HT1080 (cell line): ENCODE data around the gene B4GALT1. TPM values are rescaled to one million over a fixed set of nuclear protein-coding genes. Genes with fewer than 3 reads are reported as not detected.

Experiments used
- DNase-seq: peaks from one replicate; pipeline ENCODE4 v3.0.0-alpha.2; 2015; ENCODE audit warnings: low read depth
- total RNA-seq: library from RNA; depleted of rRNA; stranded (reverse); fragments of >200 nt; shearing (Covaris generic); gene quantifications from 2 replicates; pipeline ENCODE4 v1.2.3, GENCODE V29; 2014

B4GALT1 gene
- total RNA-seq, 1 experiment from 2014 or later, result 23.6 TPM

DNA sequence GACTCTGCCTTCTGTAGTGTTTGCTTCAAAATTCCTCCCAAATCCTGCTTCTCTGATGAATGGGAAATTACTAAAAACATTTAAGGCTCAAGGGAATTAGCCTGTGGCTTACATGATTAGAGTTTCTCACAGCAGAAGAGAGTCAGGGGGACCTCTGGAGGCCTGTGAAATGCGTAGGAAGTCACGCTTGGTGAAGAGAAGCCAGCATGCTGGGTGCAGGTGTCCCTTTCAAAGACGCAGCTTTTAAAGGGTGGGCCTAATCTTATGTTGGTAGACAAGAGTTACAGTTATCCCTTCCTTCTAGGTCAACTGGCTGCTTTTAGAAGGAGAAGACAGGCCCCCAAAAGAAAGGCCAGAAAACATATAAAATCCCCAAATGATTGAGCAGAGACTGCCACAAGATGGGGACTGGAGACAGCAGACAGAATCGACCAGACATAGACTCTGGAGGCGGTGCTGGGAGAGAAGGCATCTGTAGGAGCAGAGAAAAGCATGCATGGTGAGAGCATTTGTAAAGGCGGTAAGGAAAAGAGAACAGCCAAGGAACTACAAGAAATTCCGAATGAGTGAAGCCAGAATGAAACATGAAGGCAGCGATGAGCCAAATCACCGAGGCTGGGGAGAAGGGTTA, 42.3 kb downstream of the B4GALT1 start:
- no peak for DNase-seq

DNA sequence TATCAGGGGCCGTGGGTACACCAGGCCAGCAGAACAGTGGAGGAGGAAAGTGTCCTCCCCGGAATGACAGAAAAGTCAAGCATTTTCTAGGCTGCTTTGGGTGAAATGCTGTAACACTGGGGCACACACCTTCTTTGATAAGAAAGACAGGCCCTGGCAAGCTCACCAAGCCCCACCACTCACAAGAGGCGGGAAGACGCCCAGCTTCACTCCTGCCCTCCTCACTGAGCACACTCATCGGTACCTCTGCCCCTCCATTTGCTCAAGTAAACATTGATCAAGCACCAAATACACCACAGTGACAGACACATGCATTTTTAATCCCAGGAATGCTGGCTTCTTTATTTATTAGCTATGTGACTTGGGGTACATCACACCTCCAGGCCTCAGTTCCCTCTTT, 43.1 kb downstream of the B4GALT1 start:
- no peak for DNase-seq

DNA sequence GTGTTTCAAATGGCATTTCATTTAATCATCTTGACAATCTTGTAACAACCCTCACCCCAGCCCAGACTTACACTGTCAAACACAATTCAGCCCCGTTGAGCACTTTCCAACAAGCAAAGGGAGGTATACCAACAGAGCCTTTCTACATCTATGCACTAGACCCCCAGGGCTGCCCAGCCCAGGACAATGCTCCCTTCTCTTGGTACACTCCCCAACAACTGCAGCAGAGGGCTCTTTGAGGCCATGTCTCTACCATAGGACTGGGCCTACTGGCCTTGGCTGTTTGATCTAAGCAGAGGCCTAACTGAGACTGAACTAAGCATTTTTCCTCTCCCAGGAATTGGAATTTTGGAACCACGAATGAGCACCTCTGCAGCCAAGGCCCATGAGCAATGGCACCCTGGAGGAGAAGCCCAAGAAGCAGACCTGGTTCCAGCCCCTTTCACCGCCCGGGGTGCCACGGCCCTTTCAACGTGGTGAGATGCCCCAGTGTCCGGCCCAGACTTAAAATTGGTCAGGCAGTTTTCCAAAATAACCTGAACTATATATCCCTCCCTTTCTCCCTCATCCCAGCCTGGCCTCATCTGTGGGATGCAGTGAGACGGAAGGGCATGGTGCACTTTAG, 43.6 kb downstream of the B4GALT1 start:
- DNase-seq, result no peak

DNA sequence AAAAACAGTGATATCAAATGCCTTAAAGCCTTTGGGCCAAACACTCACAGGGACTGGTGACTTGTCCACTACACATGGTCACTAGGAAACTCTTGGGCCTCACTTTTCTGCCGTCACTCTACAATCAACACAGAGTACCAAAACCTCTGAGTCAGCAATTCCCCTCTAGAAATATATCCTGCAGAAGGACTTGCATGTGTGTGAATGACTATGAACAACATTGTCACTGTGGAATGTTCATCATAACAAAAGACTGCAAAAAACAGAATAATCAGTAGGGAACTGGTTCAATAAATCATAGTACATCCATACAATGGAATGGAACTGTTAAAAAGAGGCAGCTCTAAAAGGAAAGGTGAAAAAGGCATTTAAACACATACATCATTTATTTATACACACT, 46.5 kb downstream of the B4GALT1 start:
- no peak for DNase-seq

DNA sequence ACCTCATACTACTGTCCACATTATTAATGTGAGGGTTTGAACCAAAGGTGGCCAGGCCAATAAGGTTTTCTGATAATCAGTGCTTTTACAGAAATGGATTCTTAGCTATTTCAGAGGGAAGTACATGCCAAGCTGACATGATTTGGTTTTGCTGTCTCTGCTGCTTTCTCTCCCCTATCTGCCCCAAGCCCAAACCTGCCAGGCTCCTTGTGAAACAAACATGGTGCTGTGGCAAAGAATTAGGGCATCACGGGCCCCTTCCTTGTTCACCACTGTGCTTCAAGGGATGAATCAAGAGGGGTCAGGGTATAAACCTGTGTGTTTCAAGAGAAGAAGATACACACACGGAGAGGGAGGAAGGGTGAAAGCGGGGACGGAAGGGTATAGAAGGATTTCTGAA, 49.3 kb downstream of the B4GALT1 start:
- DNase-seq, result no peak

DNA sequence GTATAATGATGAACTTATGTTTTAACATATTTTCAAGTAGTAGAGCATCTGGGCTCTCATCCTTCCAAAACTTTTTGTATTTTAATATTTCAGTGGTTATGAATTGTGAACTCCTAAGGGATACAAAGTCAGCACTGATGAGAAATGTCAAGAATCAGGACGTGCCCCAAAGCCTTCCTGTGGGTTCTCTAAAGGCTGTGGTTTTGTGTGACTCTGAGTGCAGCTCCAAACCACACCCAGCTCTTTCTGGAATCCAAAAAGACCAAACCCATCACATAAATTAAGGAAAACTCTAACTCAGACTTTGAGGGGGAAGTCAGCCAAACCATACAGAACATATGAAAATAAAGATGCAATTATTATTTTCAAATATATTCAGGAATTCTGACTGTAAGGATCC, 49.8 kb downstream of the B4GALT1 start:
- peak; percentile 32 for DNase-seq

DNA sequence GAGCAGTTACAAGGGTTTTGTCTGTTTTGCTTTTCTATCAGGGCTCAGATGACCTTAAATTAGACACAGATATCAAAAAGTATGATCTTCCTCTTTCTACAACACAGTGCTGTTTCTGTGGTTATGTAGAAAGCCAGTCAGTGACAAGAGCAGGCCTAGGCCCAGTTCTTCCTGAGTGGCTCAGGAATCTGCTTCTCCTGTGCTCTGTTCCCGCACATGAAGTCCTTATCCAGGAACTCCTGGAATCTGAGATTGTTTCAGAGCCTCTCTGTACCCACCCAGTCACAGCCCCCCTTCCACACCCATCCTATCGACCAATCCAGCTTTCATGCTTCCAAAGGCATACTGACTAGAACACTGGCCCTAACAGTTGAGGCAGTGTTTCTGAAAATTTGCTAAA, 50.3 kb downstream of the B4GALT1 start:
- no peak for DNase-seq

DNA sequence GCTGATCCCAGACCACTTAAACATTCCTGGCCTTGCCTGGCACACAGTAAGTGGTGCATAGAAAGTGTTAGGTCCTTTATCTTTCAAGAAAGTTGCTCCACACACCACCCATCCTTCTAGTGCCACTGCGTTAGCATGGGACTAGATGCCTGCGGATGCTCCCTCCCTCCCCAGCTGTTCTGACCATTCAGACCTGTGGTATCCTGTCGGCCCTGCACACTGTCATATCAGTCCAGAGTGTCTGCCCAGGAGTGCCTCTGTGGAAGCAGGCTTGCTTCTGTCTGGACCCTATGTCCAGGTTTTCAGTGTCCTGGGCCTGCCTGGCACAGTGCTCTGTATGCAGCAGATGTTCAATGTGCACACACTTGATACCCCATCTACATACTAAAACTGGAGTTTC, 52.4 kb downstream of the B4GALT1 start:
- DNase-seq, result no peak

DNA sequence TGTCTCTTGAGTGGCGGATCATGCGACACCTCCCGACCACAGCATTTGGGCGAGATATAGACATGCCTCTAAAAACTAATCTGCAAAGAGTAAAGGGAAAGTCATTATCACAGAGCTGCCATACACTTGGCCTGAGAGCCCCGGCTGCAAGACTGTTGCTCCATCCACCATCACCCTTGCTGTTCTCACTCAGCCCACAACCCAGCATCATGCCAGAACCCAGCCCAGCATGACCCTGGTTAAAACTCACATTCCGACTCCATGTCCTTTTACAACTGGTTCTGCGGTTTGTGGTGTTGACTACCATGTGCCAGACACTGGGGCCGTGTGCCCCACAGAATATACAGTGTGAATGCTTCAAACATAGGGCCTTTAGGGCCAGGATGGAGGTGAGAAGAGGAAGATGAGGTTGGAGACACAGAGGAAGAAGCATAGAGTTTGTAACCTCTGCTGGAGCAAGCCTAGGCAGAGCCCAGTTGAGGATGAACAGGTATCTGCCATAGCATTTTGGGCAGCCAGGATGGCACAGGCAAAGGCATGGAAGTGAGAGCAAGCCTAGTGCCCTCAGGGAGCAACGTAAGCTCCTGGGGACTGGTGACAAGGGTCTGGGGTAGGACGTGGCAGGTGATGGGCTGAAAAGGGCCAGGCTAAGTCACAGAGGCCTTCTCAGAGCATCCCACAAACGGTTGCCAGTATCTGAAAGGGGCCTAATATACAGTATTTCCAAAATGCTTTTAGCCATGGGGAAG, 53.2 kb downstream of the B4GALT1 start:
- no peak for DNase-seq

DNA sequence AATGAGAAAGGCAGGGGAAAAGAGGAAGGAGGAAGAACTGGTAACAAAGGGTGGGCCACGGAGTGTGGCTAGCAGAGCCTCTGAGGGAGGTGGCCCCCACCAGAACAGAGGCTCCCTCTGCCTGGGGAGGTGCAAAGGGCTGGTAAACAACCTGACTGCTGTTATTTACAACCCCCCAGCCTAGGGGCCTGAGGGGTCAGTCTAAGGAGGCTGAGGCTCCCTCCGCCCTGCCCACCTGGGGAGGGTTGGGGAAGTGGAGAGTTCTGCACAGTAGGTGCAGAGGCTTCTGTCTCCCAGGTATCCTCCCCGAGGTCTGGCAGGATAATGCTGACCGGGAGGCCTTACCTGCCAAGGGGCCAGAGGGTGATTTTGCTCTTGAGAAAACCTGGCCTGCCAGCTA, 55.0 kb downstream of the B4GALT1 start:
- DNase-seq, result no peak

DNA sequence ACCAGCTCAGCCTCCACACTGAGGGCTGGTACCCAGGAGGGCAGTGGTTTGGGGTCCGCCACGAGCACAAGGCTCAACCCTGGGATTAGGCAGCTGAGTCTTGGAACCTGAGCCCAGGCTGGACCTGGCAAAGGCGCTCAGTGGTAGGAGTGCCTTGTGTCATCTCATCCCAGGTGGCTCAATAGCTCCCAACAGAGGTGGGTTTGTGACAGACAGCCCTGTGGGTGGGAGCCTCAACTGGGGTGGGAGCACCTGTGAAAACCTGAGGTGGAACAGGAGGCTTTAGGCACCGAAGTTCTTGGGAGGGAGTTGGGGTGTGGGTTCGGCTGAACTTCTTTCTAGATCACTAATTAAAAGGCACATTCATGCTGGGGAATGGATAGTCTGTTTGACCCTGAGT, 55.5 kb downstream of the B4GALT1 start:
- no peak for DNase-seq

DNA sequence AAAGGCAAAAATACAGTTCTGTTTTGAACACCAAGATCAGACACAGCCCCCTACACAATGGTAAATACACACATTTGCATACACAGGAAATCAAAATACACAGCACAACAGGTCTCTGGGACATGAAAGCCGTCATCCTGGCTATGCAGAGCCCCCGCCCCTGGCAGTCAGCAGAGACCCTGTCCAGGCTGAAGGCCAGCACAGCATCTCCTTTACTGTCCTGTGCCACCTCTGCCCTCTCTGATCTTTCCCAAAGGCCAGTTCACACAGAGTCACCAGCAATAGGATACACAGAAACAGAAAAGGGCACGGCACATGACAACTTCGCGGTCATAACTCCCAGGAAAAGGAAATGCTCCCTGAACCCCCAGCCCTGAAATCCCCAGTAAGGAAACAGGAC, 56.5 kb downstream of the B4GALT1 start:
- DNase-seq, result no peak

DNA sequence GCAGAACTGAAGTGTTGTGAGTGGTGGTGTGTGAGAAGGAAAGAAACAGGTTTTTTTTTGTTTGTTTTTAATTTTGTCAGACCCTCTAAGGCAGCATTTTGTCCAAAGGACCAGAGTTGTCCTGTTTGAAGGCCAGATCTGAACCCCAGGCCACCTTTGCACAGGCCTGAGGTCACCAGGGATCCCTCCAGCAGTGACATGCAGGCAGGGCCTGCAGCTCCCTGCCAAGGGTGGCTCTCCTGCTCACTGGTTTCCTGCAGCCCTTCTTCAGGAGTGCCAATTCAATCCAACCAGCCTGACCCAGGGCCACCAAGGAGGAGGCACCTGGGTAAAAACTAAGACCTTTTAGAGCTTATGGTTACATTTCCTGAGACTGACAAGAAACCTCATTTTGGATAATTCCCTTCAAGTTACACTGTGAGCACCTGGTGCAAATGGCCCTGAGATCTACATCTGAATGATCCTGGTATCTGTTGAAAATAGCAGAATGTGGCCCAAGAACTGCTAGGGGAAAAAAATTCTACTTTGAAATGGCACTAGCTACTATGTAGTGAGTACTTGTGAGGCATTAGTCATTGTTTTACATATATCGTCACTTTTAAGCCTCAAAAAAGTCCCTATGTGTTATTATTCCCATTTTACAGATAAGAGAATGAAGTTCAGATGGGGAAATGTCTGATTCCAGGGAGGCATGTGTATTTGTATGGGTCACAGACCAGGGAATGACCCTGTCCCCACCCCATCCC, 57.1 kb downstream of the B4GALT1 start:
- no peak for DNase-seq

DNA sequence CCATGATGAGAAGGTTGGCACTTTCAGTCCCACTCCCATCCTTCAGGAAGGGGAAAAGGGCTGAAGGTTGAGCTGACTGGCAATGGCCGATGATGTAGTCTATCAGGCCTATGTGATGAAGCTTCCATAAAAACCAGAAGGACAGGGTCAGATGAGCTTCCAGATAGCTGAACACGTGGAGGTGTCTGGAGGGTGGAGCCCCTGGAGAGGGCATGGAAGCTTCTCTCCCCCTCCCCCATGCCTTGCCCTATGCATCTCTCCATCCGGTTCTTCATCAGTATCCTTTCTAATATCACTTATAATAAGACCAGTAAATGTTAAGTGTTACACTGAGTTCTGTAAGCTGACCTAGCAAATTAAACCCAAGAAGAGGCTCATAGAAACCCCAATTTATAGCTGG, 58.0 kb downstream of the B4GALT1 start:
- DNase-seq, result no peak

DNA sequence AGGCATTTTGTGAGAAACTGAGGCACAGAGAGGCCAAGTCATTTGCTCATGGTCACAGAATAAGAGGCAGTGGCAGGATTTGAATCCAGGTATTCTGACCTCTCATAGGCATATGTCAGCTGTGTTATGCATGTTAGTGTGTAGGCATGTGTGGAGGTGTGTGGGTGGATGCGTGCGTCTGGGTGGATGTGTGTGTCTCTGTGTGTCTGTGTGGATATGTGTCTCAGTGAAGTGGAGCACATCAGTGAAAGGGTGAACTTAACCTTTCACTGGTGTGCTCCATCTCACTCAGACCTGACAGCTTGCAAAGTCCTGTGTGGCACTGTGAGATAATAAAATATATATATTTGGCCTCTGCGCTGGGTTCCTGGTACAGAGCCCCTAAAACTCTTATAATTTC, 58.7 kb downstream of the B4GALT1 start:
- DNase-seq, result no peak

DNA sequence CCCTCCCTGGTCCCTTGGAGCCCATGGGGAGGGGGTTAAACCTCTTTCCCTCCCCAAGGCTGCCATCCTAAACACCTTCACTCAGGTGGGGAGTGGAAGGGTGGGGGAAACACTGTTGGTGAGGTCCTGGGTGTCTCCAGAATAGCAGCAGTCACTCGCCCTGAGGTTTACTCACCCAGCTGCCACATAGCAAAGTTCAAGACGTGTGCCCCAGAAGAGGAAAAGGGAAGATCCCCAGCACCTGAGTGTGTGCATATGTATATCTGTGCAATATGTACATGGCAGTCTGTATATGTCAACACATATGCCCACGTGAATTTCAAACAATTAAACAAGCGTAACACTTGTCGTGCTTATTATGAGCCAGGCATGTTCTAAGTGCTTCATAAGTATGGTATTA, 59.4 kb downstream of the B4GALT1 start:
- DNase-seq, result no peak

DNA sequence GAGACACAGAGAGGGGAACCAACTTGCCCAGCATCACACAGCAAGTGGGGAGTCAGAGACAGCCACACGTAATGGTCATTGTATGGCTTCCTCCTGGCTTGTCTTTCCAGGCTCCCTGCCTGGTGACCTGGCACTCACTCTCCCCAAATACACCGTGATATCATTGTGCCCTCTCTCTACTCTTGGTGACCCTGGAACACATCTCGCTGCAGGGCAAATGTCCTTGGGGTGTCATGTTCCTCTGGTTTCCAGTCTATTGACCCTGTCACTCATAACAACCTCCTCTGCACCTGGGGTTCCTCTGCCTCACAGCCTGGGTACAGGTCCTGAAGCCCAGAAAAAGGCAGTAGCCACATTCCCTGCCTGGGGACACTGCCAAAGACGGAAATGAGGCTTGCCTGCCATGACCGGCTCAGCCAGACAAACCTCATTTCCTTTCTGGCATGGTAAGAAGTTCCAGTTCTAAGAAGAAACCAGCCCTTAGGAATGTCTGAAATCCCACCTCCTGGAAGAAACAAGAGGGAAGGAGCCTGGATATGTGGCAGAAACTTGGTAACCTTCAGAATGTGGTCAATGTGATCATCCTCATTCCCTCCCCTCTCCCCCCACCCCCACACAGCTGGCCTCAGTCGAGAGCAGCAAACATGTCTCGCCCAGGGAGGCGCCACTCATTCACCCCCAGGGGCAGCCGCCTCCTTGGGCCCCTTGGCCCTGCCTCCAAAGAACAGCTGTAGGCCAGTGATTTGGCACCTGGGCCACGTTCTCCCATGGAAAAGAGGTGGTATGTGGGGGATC, 60.1 kb downstream of the B4GALT1 start:
- peak; percentile 66 for DNase-seq

DNA sequence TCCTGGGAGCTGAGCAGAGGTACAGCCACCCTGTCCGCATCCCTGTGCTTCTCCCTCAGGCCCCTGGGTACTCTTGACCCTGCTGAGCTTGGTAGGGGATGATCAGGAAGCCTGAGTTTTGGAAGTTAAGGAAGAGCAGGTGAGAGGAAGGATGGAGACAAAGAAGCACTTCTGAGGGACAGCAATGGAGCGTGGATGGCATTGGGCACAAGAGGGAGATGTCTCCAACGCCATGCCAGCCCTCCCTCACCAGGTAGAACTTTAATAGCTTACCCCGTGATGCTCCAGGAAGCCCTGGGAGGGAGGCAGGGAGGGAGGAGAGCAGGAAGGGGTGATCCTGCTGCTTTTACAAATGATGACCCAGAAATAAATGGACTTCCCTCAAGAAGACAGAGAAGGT, 60.8 kb downstream of the B4GALT1 start:
- DNase-seq, result no peak

DNA sequence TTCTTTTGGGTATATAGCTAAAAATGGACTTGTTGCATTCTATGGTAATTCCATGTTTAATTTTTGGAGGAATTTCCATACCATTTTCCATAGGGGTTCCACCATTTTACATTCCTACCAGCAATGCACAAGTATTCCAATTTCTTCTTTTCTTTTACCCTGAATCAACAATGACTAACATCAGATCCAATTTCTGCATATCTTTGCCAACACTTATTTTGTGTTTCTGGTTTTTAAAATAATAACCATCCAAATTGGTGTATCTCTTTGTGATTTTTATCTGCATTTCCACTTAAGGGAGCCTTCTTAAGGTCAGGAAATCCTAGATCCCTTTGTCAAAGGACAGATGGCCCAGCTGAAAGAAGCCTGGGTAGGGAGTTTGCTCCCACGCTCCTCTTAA, 61.2 kb downstream of the B4GALT1 start:
- no peak for DNase-seq

DNA sequence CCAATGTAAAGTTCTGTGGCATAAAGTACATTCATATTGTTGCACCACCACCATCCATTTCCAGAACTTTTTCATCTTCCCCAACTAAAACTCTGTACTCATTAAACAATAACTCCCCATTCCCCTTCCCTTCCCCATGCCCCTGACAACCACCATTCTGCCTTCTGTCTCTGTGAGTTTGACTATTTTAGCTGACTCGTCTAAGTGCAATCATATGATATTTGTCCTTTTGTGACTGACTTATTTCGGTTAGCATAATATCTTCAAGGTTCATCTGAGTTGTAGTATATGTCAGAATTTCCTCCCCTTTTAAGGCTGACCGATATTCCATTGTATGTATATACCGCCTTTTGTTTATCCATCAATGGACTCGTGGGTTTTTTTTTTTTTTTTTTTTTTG, 61.6 kb downstream of the B4GALT1 start:
- DNase-seq, result no peak

DNA sequence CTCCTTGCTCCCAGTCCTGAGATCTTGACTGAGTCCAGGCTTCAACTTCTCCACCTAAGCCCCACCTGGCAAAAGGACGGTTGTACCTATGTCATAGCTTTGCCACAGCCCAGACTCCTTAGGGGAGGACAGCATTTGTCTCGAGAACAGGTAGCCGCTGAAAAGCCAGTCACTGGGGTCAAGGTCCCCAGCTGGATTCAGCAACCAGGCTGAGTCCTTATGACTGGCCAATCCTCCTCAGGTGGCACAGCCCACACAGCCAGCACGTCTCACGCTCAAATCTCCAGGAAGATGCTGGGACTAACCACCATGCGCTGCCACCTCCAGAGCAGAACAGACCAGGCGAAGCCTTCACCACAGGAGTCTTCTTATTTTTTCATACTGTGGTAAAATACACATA, 62.7 kb downstream of the B4GALT1 start:
- no peak for DNase-seq
